ENCODE data around the gene C2CD2L.

GRCh38 chr11:119099711-119100110, 7.4 kb upstream of the C2CD2L start:
- no peak for TF ChIP-seq CTCF (IDR thresholded peaks at IDR 0.05; ENCODE audit: insufficient read depth, low read length)
- TF ChIP-seq REST (IDR thresholded peaks at IDR 0.05; ENCODE audit: insufficient replicate concordance, low read depth): no peak
- no peak for TF ChIP-seq GABPA (IDR thresholded peaks at IDR 0.05; ENCODE audit: low read depth)

All from HL-60 (cell line).